K562 (cell line): ENCODE results near the gene PPM1L. TPM values are rescaled to one million over a fixed set of nuclear protein-coding genes. Genes with fewer than 3 reads are reported as not detected.

Experiments used
- ATAC-seq: fragments of 200-7000 bp; cut with Tn5 transposase; 3 replicates; pipeline ENCODE4 v1.9.1; 2020; ENCODE audit warnings: moderate library complexity
- BruUV-seq: library from RNA; stranded (reverse); fragments of 400-500 nt; replicated peaks from 2 replicates; lab custom pipeline; 2021; lab: Mats Ljungman, UMichigan
- CTCF ChIA-PET: fragments of 300-600 bp; formaldehyde crosslinking; extraction: SDS; loops from one replicate; lab custom pipeline; 2021; ENCODE audit warnings: low intra/inter-chr PET ratio; lab: Yijun Ruan, JAX
- POLR2A ChIA-PET: fragments of 300-600, 350-650 bp; sonication (Branson Sonifier 250); formaldehyde crosslinking; extraction: SDS; loops from one replicate; lab custom pipeline; 2021; ENCODE audit warnings: antibody characterized with exemption, inconsistent platforms; lab: Yijun Ruan, JAX
- DNase-seq, 4 experiments: peaks; one replicate each; pipeline versions ENCODE4 v3.0.0 to v3.0.0-alpha.2; 2011 to 2018; ENCODE audit warnings: low spot score in 3 of 4, mixed read lengths in 3 of 4; ENCODE audit errors: extremely low read depth in 1 of 4
- FAIRE-seq: peaks from 2 replicates; lab custom pipeline; 2011; peaks lifted over from hg19 to GRCh38; lab: Jason Lieb, UNC
- H2AFZ ChIP-seq: 2 replicates; pipeline ENCODE4 v1.6.0; 2011; ENCODE audit warnings: low read depth, low read length, control low read depth, inconsistent platforms
- H3K27ac ChIP-seq: fragments of 200-600 bp; 3 replicates; pipeline ENCODE4 v1.8.0; 2011; ENCODE audit warnings: low read depth, mild to moderate bottlenecking, control low read depth, inconsistent platforms, low read length, moderate library complexity, mixed read lengths; ENCODE audit errors: extremely low read depth
- H3K27me3 ChIP-seq, 2 experiments: fragments of 300-600 bp in 1 of 2; 2 replicates in 1 of 2; 3 replicates in 1 of 2; pipeline versions ENCODE4 v1.6.0 to v1.8.0; 2011; ENCODE audit warnings: inconsistent platforms in 2 of 2, low read length in 2 of 2, mild to moderate bottlenecking in 1 of 2, mixed read lengths in 1 of 2, moderate library complexity in 1 of 2; ENCODE audit not compliant: control insufficient read depth in 2 of 2, insufficient read depth in 2 of 2
- H3K36me3 ChIP-seq: fragments of 300-600 bp; 3 replicates; pipeline ENCODE4 v1.8.0; 2011; ENCODE audit warnings: mild to moderate bottlenecking, low read length, inconsistent platforms; ENCODE audit not compliant: control insufficient read depth, insufficient read depth
- H3K4me1 ChIP-seq, 2 experiments: fragments of 200-600 bp in 1 of 2; replicated peaks in 1 of 2; 2 replicates in 1 of 2; 3 replicates in 1 of 2; pipeline versions ENCODE4 v1.5.1 to v1.8.0; 2011; ENCODE audit warnings: inconsistent platforms in 2 of 2, low read length in 2 of 2, mild to moderate bottlenecking in 1 of 2, mixed read lengths in 1 of 2, moderate library complexity in 1 of 2; ENCODE audit not compliant: control insufficient read depth in 2 of 2, insufficient read depth in 2 of 2
- H3K4me2 ChIP-seq: 2 replicates; pipeline ENCODE4 v1.6.1; 2011; ENCODE audit warnings: low read length, control low read depth, inconsistent platforms, mixed read lengths; ENCODE audit not compliant: insufficient read depth
- H3K4me3 ChIP-seq: fragments of 200-600 bp; sonication (generic), shearing (Covaris generic); 2 replicates; pipeline ENCODE4 v1.5.1; 2016; ENCODE audit warnings: control low read depth, inconsistent platforms
- H3K79me2 ChIP-seq: fragments of 200-600 bp; 3 replicates; pipeline ENCODE4 v1.8.0; 2011; ENCODE audit warnings: low read length, inconsistent platforms; ENCODE audit not compliant: control insufficient read depth, insufficient read depth
- H3K9ac ChIP-seq, 2 experiments: 2 replicates each; pipeline versions ENCODE4 v1.6.0 to v1.6.1; 2011; ENCODE audit warnings: low read depth in 2 of 2, low read length in 2 of 2, control low read depth in 1 of 2, inconsistent platforms in 1 of 2, mild to moderate bottlenecking in 1 of 2, mixed read lengths in 1 of 2; ENCODE audit not compliant: insufficient read depth in 1 of 2
- H3K9me1 ChIP-seq: one replicate; pipeline ENCODE4 v1.6.0; 2011; ENCODE audit warnings: inconsistent platforms, mild to moderate bottlenecking, low read length, moderate library complexity; ENCODE audit not compliant: control insufficient read depth, insufficient read depth
- H3K9me3 ChIP-seq: replicated peaks from 2 replicates; pipeline ENCODE4 v1.5.1; 2011; ENCODE audit warnings: low read depth, low read length, inconsistent platforms; ENCODE audit not compliant: control insufficient read depth, insufficient read depth
- H4K20me1 ChIP-seq: replicated peaks from 2 replicates; pipeline ENCODE4 v1.6.1; 2011; ENCODE audit warnings: low read length, inconsistent platforms, mixed read lengths; ENCODE audit not compliant: control insufficient read depth, insufficient read depth
- CEBPG ChIP-seq, 3 experiments: fragments of 200-800 bp in 1 of 3; sonication (Bioruptor generic) in 1 of 3; sonication (generic) in 1 of 3; formaldehyde crosslinking in 1 of 3; IDR thresholded peaks in 2 of 3; conservative IDR thresholded peaks in 1 of 3; 2 replicates each; pipeline versions ENCODE4 v1.6.1 to v1.8.0; 2016 to 2022; ENCODE audit warnings: missing compliant biosample characterization in 2 of 3, missing genetic modification characterization in 2 of 3, mild to moderate bottlenecking in 1 of 3, missing genetic modification reagents in 1 of 3
- ILF3 ChIP-seq: fragments of 450-650 bp; IDR thresholded peaks from 2 replicates; pipeline ENCODE4 v1.6.1; 2018; ENCODE audit warnings: antibody characterized with exemption, mild to moderate bottlenecking, moderate library complexity, borderline replicate concordance
- L3MBTL2 ChIP-seq: fragments of 450-650 bp; IDR thresholded peaks from 2 replicates; pipeline ENCODE4 v1.6.1; 2016; ENCODE audit warnings: mild to moderate bottlenecking, moderate library complexity
- RFX1 ChIP-seq: fragments of 450-650 bp; IDR thresholded peaks from 2 replicates; pipeline ENCODE4 v1.6.1; 2016; ENCODE audit warnings: mild to moderate bottlenecking, moderate library complexity
- ZNF280A ChIP-seq: fragments of 450-650 bp; IDR thresholded peaks from 2 replicates; pipeline ENCODE4 v1.6.1; 2018; ENCODE audit warnings: mild to moderate bottlenecking, low read depth; ENCODE audit not compliant: partially characterized antibody
- WGBS: fragments of 100-300 bp; shearing (Covaris generic); methylation state at CpG from one replicate; pipeline ENCODE4 v1.1.6; 2016; ENCODE audit warnings: low coverage, mixed read lengths; ENCODE audit not compliant: insufficient coverage; ENCODE audit errors: missing lambda C conversion rate; 5-methylcytosine and 5-hydroxymethylcytosine counted together
- in situ Hi-C: fragments of 300-500 bp; cut with MboI; formaldehyde crosslinking; loops from 4 replicates; pipeline ENCODE4 v1.15.0; 2018; ENCODE audit warnings: inconsistent platforms, mixed read lengths
- intact Hi-C: fragments of 100-400 bp; cut with micrococcal nuclease; formaldehyde crosslinking; loops from 2 replicates; pipeline ENCODE4 v1.14.2; 2022
- polyA plus RNA-seq, 8 experiments: library from polyadenylated mRNA; depleted of rRNA in 4 of 8; stranded (reverse) in 5 of 8; unstranded in 3 of 8; fragments of >200 nt; fragmentation: Nextera tagmentation in 2 of 8; fragmentation: Illumina TruSeq in 1 of 8; extraction: Ambion mirVana in 2 of 8; extraction: Trizol in 1 of 8; gene quantifications; 2 replicates each; pipeline versions ENCODE4 v1.2.1 to v1.2.3, GENCODE V29; 2011 to 2014; ENCODE audit warnings: inconsistent platforms in 1 of 8, missing spikeins in 1 of 8
- total RNA-seq, 7 experiments: library from RNA; depleted of rRNA in 6 of 7; stranded (reverse); fragments of >200 nt in 6 of 7; fragmentation: Illumina TruSeq in 2 of 7; extraction: Trizol in 2 of 7; gene quantifications; 2 replicates each; pipeline versions ENCODE4 v1.2.1 to v1.2.3, GENCODE V29; 2011 to 2021; ENCODE audit warnings: low replicate concordance in 1 of 7

Gene PPM1L
- total and polyA plus RNA-seq, 9 of the 15 experiments (the other 6 are each of a cell fraction or from before 2014, with no cell fraction given) = 0.01 to 0.41 (median 0.14) TPM

- CTCF ChIA-PET = no interaction called here
These were observed 236.7 kb downstream of the PPM1L start for GRCh38 chr3:160992712-160993111.

More at GRCh38 chr3:160992712-160993111, 236.7 kb downstream of the PPM1L start:
- H3K79me2 ChIP-seq = no peaks in the 10 kb centered on the region
- no peaks in the 10 kb centered on the region for H3K36me3 ChIP-seq
- H3K27ac ChIP-seq = no peak overlapping the region
- no peaks in the 10 kb centered on the region for H3K4me1 ChIP-seq
- no peak overlapping the region for H3K4me2 ChIP-seq
- DNase-seq (no peak), ATAC-seq (no peak), FAIRE-seq (no peak)
- POLR2A ChIA-PET = no interaction called here
- no peaks in the 10 kb centered on the region for H4K20me1 ChIP-seq
- intact Hi-C loops = no loop called here
- no peak overlapping the region for H3K4me3 ChIP-seq
- BruUV-seq = no TSS peak
- H3K27me3 ChIP-seq = no peaks in the 10 kb centered on the region
- TF ChIP-seq ILF3 = no peak
- TF ChIP-seq L3MBTL2 = no peak
- no peak for TF ChIP-seq CEBPG (CRISPR knock-in tag; IDR thresholded peaks at IDR 0.05)
- TF ChIP-seq CEBPG (tag; conservative IDR thresholded peaks at IDR 0.05 in 1 of 2, IDR thresholded peaks at IDR 0.05 in 1 of 2) = no peak
- no peak for TF ChIP-seq RFX1
- TF ChIP-seq ZNF280A = no peak
- H3K9me1 ChIP-seq = no peaks in the 10 kb centered on the region
- 3% methylated on average over 3 of the region's 3 CpGs for WGBS
- in situ Hi-C loops = no loop called here
- H2AFZ ChIP-seq = no peak overlapping the region
- H3K9me3 ChIP-seq = no peaks in the 10 kb centered on the region
- no peak overlapping the region for H3K9ac ChIP-seq
